ENCODE data around the gene MATR3. TPM values are rescaled to one million over a fixed set of nuclear protein-coding genes. Genes with fewer than 3 reads are reported as not detected.

The MATR3 gene
- polyA plus RNA-seq, 5 donors = 464 to 725 (median 623) TPM

Other genes with a start within 250 kb of the MATR3 start
- 10 to 100 TPM; 30.4 to 45.3 (median 34.4) TPM for gene SIL1, start 95.4 kb upstream of the MATR3 start, polyA plus RNA-seq (ENCODE audit: insufficient read depth in 1 of 5, insufficient read length in 5 of 5, low replicate concordance in 1 of 5)
- gene PAIP2, start 48.1 kb downstream of the MATR3 start, polyA plus RNA-seq (ENCODE audit: insufficient read depth in 1 of 5, insufficient read length in 5 of 5, low replicate concordance in 1 of 5) = 100 to 1,000 TPM; 121 to 177 (median 143) TPM
- 1 to 10 TPM; 1.1 to 1.9 (median 1.7) TPM for gene SLC23A1, start 89.6 kb downstream of the MATR3 start, polyA plus RNA-seq (ENCODE audit: insufficient read depth in 1 of 5, insufficient read length in 5 of 5, low replicate concordance in 1 of 5)
- gene MZB1, start 96.2 kb downstream of the MATR3 start, polyA plus RNA-seq (ENCODE audit: insufficient read depth in 1 of 5, insufficient read length in 5 of 5, low replicate concordance in 1 of 5) = 1 to 10 TPM in 1 of 5 donors, under 1 TPM in 4; 0.37 to 1.0 (median 0.81) TPM
- 1 to 10 TPM in 1 of 5 donors, under 1 TPM in 4; 0.60 to 3.0 (median 0.86) TPM for gene PROB1, start 101.4 kb downstream of the MATR3 start, polyA plus RNA-seq (ENCODE audit: insufficient read depth in 1 of 5, insufficient read length in 5 of 5, low replicate concordance in 1 of 5)
- 10 to 100 TPM in 2 of 5 donors, 1 to 10 TPM in 3; 8.5 to 11.9 (median 9.4) TPM for gene SPATA24, start 110.3 kb downstream of the MATR3 start, polyA plus RNA-seq (ENCODE audit: insufficient read depth in 1 of 5, insufficient read length in 5 of 5, low replicate concordance in 1 of 5)
- gene DNAJC18, start 145.8 kb downstream of the MATR3 start, polyA plus RNA-seq (ENCODE audit: insufficient read depth in 1 of 5, insufficient read length in 5 of 5, low replicate concordance in 1 of 5) = 10 to 100 TPM; 23.6 to 40.4 (median 34.2) TPM
- gene ECSCR, start 169.0 kb downstream of the MATR3 start, polyA plus RNA-seq (ENCODE audit: insufficient read depth in 1 of 5, insufficient read length in 5 of 5, low replicate concordance in 1 of 5) = 10 to 100 TPM; 58.1 to 76.8 (median 67.5) TPM
- gene SMIM33, start 177.3 kb downstream of the MATR3 start, polyA plus RNA-seq (ENCODE audit: insufficient read depth in 1 of 5, insufficient read length in 5 of 5, low replicate concordance in 1 of 5) = under 1 TPM in 1 of 5 donors, not detected in 4; 0.05 TPM
- 10 to 100 TPM; 55.4 to 79.5 (median 70.6) TPM for gene STING1, start 189.0 kb downstream of the MATR3 start, polyA plus RNA-seq (ENCODE audit: insufficient read depth in 1 of 5, insufficient read length in 5 of 5, low replicate concordance in 1 of 5)